MCF 10A (cell line): ENCODE data around the gene P3H2. TPM values are rescaled to one million over a fixed set of nuclear protein-coding genes. Genes with fewer than 3 reads are reported as not detected.
A peak's percentile ranks its signal among the peaks of the same experiment; 100 is the strongest.

Experiments used
- BruUV-seq: library from RNA; stranded (reverse); fragments of 400-500 nt; replicated peaks from 2 replicates; lab custom pipeline; 2021; lab: Mats Ljungman, UMichigan
- CTCF ChIA-PET: fragments of 300-600 bp; sonication (Branson Sonifier 250); formaldehyde crosslinking; extraction: SDS; loops from one replicate; lab custom pipeline; 2021; ENCODE audit warnings: antibody characterized with exemption, inconsistent platforms; lab: Yijun Ruan, JAX
- POLR2A ChIA-PET: fragments of 300-600, 350-650 bp; sonication (Branson Sonifier 250); formaldehyde crosslinking; extraction: SDS; loops from one replicate; lab custom pipeline; 2020; ENCODE audit warnings: antibody characterized with exemption, inconsistent platforms; lab: Yijun Ruan, JAX
- DNase-seq: peaks from one replicate; pipeline ENCODE4 v3.0.0-alpha.2; 2018; ENCODE audit not compliant: unreplicated experiment
- H3K27ac Mint-ChIP-seq: one replicate; pipeline ENCODE4 v1.8.0; 2022; ENCODE audit warnings: mild to moderate bottlenecking, low read depth, mixed read lengths; ENCODE audit not compliant: unreplicated experiment
- H3K27me3 Mint-ChIP-seq: one replicate; pipeline ENCODE4 v1.8.0; 2022; ENCODE audit warnings: mixed read lengths; ENCODE audit not compliant: insufficient read depth, unreplicated experiment
- H3K36me3 Mint-ChIP-seq: one replicate; pipeline ENCODE4 v1.8.0; 2022; ENCODE audit warnings: mild to moderate bottlenecking, moderate library complexity, mixed read lengths; ENCODE audit not compliant: insufficient read depth, unreplicated experiment
- H3K4me1 Mint-ChIP-seq: one replicate; pipeline ENCODE4 v1.8.0; 2022; ENCODE audit warnings: mixed read lengths; ENCODE audit not compliant: insufficient read depth, unreplicated experiment
- H3K4me3 Mint-ChIP-seq: one replicate; pipeline ENCODE4 v1.8.0; 2022; ENCODE audit warnings: mild to moderate bottlenecking, moderate library complexity, mixed read lengths; ENCODE audit not compliant: unreplicated experiment
- H3K9me3 Mint-ChIP-seq: one replicate; pipeline ENCODE4 v1.8.0; 2022; ENCODE audit warnings: mixed read lengths; ENCODE audit not compliant: unreplicated experiment
- intact Hi-C: fragments of 100-400 bp; cut with micrococcal nuclease; formaldehyde crosslinking; loops from 2 replicates; pipeline ENCODE4 v1.14.1; 2022
- total RNA-seq: library from RNA; stranded (reverse); gene quantifications from 2 replicates; pipeline ENCODE4 v1.2.3, GENCODE V29; 2022
- TF ChIP-seq, protein P1 (sequence below): fragments of 200-600 bp; IDR thresholded peaks from one replicate; pipeline ENCODE4 v1.8.0; 2022; ENCODE audit warnings: antibody characterized with exemption, mild to moderate bottlenecking; ENCODE audit not compliant: unreplicated experiment

P3H2 gene
- total RNA-seq, 1 experiment from 2014 or later, result 60.2 TPM

DNA sequence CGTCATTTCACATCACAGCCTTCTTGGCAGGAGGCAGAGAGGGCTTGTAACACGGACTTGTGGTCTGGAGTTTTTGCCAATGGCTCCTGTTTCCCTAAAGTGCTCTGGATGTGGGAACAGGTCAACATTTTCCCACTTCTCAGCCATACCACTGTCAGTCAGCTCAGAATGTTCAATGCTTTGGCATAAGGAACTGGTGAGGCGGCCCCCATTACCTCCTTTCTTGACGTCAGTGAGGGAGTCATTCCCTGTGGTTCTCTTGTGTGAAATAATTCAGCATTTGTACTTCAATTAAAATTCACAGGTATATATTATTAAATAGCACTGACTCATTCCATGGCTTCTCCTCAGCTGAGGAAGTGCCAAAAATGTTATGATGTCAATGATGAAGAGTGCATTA lies 167.1 kb downstream of the P3H2 start:
- H3K27ac Mint-ChIP-seq, result no peak overlapping the region
- no peaks in the 10 kb centered on the region for H3K27me3 Mint-ChIP-seq
- POLR2A ChIA-PET, result interaction anchor here (0.6 to 1.4 kb wide), 5 partner anchors 8 to 681 kb away, joined by 3 to 5 read pairs (median 3); no protein-coding TSS in a partner anchor
- H3K4me1 Mint-ChIP-seq, result peaks cover 15% of the 10 kb centered on the region
- peaks cover 5% of the 10 kb centered on the region for H3K36me3 Mint-ChIP-seq
- no TSS peak for BruUV-seq
- intact Hi-C loops, result no loop called here
- H3K4me3 Mint-ChIP-seq, result no peak overlapping the region
- no peaks in the 10 kb centered on the region for H3K9me3 Mint-ChIP-seq
- TF ChIP-seq, protein P1, sequence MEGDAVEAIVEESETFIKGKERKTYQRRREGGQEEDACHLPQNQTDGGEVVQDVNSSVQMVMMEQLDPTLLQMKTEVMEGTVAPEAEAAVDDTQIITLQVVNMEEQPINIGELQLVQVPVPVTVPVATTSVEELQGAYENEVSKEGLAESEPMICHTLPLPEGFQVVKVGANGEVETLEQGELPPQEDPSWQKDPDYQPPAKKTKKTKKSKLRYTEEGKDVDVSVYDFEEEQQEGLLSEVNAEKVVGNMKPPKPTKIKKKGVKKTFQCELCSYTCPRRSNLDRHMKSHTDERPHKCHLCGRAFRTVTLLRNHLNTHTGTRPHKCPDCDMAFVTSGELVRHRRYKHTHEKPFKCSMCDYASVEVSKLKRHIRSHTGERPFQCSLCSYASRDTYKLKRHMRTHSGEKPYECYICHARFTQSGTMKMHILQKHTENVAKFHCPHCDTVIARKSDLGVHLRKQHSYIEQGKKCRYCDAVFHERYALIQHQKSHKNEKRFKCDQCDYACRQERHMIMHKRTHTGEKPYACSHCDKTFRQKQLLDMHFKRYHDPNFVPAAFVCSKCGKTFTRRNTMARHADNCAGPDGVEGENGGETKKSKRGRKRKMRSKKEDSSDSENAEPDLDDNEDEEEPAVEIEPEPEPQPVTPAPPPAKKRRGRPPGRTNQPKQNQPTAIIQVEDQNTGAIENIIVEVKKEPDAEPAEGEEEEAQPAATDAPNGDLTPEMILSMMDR, result no peak
- peak; percentile 29 for DNase-seq
- CTCF ChIA-PET, result interaction anchor here (0.5 kb wide), 1 partner anchor 942 kb away, joined by 3 read pairs; no protein-coding TSS in a partner anchor

DNA sequence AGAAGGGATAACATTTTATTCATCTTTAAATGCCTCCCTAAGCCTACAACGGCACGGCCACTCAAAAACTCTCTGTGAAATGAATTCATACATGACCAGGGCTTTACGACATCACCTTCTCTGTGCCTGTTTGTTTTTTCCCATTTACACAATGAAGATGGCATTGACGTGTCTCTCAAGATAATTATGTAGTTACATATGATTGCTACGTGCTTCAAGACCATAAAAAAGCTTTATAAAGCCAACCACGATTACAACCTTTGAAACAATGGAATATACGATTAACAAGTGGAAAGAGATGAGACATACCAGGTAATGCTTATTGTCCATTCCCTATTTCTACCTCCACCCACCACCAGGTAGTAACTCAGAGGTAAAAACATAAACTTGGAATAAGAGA lies 168.4 kb downstream of the P3H2 start:
- TF ChIP-seq, protein P1, result no peak
- Mint-ChIP-seq H3K27ac (no peak overlapping the region), H3K27me3 (no peaks in the 10 kb centered on the region), H3K9me3 (no peaks in the 10 kb centered on the region), H3K36me3 (peaks cover 1% of the 10 kb centered on the region), H3K4me1 (peaks cover 28% of the 10 kb centered on the region), H3K4me3 (no peak overlapping the region)
- POLR2A ChIA-PET, result interaction anchor here (1.0 to 1.4 kb wide), 4 partner anchors 9 to 684 kb away, joined by 3 to 6 read pairs (median 4); no protein-coding TSS in a partner anchor
- CTCF ChIA-PET, result interaction anchor here (0.9 kb wide), 1 partner anchor 8 kb away, joined by 3 read pairs; no protein-coding TSS in a partner anchor
- BruUV-seq, result no TSS peak
- no peak for DNase-seq
- intact Hi-C loops, result no loop called here

DNA sequence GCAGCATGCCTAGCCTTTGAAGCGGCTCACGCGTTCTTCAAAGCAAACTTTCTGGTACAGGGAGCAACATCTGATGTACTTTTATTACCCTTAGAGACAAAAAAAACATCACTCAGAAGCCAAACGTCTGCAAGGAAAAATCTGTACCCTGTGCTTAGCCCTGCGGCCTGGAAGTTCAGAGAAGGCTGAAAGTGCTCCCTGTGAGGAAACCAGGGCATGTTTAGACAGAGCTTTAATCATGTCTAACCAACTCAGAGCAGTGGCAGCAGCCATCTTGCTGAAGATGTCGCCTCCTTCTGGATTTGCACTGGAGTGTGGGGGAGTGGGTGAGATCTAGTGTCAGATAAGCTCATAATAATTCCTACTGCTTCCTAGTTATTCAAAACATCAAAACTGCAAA lies 170.4 kb downstream of the P3H2 start:
- intact Hi-C loops, result no loop called here
- Mint-ChIP-seq H3K4me3 (no peak overlapping the region), H3K27ac (no peak overlapping the region), H3K27me3 (no peaks in the 10 kb centered on the region), H3K4me1 (peaks cover 29% of the 10 kb centered on the region), H3K36me3 (no peaks in the 10 kb centered on the region), H3K9me3 (no peaks in the 10 kb centered on the region)
- BruUV-seq, result no TSS peak
- CTCF ChIA-PET, result interaction anchor here (0.6 to 5.2 kb wide), 10 partner anchors 9 to 994 kb away, joined by 3 to 70 read pairs (median 3); no protein-coding TSS in a partner anchor
- no peak for DNase-seq
- POLR2A ChIA-PET, result interaction anchor here (0.6 to 4.3 kb wide), 6 partner anchors 10 to 680 kb away, joined by 3 to 44 read pairs (median 4); no protein-coding TSS in a partner anchor
- TF ChIP-seq, protein P1, result no peak

DNA sequence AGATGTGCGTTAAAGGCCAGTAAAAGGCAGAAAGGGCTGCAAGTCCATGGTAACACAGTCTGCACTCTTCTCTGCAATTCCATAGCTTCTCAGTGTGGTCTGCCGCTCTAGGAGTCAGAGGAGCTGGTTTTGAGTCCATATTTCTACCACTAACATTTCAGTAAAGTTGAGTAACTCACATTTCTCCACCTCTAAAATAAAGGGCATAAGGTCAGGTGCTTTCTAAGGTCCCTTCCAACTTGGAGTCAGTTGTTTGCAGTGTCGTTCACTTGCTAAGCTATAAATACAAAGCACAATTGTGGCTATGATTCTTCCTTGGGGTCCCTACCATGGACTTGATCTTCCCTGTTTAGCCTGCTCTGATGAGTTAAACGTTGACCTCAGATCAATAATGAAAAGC lies 171.1 kb downstream of the P3H2 start:
- H3K27me3 Mint-ChIP-seq, result no peaks in the 10 kb centered on the region
- intact Hi-C loops, result loop anchor here (2.0 to 10.0 kb wide), 3 partner anchors 125 to 362 kb away; no protein-coding TSS in a partner anchor
- DNase-seq, result no peak
- peaks cover 33% of the 10 kb centered on the region for H3K4me1 Mint-ChIP-seq
- CTCF ChIA-PET, result interaction anchor here (0.6 to 5.2 kb wide), 9 partner anchors 10 to 686 kb away, joined by 3 to 70 read pairs (median 3); no protein-coding TSS in a partner anchor
- POLR2A ChIA-PET, result interaction anchor here (0.7 to 4.3 kb wide), 6 partner anchors 40 to 679 kb away, joined by 3 to 44 read pairs (median 6); no protein-coding TSS in a partner anchor
- peak overlapping the region; percentile 20 for H3K27ac Mint-ChIP-seq
- BruUV-seq, result no TSS peak
- no peaks in the 10 kb centered on the region for H3K36me3 Mint-ChIP-seq
- TF ChIP-seq, protein P1, result no peak
- no peak overlapping the region for H3K4me3 Mint-ChIP-seq
- no peaks in the 10 kb centered on the region for H3K9me3 Mint-ChIP-seq
